SH-SY5Y (cell line): ENCODE measurements around the gene CAMP.

Experiments used
- GATA2 ChIP-seq: IDR thresholded peaks from 2 replicates; pipeline ENCODE4 v1.6.1; 2011; ENCODE audit warnings: mild to moderate bottlenecking, low read depth, low read length
- GATA3 ChIP-seq: IDR thresholded peaks from 2 replicates; pipeline ENCODE4 v1.6.1; 2011; ENCODE audit warnings: low read depth, mild to moderate bottlenecking, low read length, moderate library complexity

DNA sequence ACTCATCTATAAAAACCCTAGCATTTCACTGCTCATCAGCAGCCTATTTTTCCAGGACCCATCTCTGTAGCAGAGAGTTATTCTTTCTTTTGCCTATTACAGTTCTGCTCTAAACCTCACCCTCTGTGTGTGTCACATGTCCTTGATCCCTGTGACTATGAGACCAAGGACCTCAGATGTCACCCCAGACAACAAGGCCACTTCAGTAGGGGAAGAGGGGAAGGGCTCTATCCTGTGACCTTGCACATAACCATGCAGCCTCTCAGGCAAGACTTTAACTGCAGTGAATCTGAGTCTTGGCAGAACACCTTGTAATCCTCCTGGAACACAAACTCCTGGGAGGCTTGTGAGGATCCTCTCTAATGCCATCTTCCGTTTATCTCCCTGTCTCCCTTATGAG is 13.2 kb downstream of the CAMP start:
- TF ChIP-seq GATA2 = no peak
- TF ChIP-seq GATA3 = no peak
